Eye (tissue), 1 donor: Measurements from ENCODE around the gene HEMK1.
A peak's percentile ranks its signal among the peaks of the same experiment; 100 is the strongest.

Experiments used
- DNase-seq: peaks from one replicate; pipeline ENCODE4 v3.0.0-alpha.2; 2015

The HEMK1 gene

GRCh38 chr3:50603261-50604109 is 34.2 kb downstream of the HEMK1 start:
- DNase-seq: no peak

- DNase-seq: no peak
Observed at GRCh38 chr3:50604110-50604621, 34.8 kb downstream of the HEMK1 start.

GRCh38 chr3:50604628-50605588 is 35.6 kb downstream of the HEMK1 start:
- DNase-seq: no peak

DNA sequence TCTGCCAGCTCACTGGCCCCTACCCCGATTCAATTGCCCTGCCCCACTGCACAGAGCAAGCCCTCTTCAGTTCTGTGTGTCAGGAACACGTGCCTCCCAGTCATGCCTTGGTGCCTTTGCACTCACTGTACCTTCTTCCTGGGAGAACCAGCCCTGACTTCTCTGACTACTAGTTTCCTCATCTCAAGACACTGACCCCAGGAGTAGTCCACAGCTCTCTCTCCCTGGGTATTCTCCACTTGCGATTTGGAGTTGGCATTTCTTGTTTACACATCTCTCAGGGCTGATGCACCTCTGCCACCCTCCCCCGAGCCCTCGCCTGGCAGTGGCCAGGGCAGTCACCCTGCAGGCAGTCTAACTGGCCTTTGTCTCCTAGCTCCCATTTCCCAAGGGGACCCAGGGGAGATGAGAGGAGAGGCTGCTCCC is 36.6 kb downstream of the HEMK1 start:
- DNase-seq: no peak

- no peak for DNase-seq
Observed at GRCh38 chr3:50606596-50606995, 37.3 kb downstream of the HEMK1 start.

- no peak for DNase-seq
Observed at GRCh38 chr3:50607271-50608091, 38.2 kb downstream of the HEMK1 start.

DNA sequence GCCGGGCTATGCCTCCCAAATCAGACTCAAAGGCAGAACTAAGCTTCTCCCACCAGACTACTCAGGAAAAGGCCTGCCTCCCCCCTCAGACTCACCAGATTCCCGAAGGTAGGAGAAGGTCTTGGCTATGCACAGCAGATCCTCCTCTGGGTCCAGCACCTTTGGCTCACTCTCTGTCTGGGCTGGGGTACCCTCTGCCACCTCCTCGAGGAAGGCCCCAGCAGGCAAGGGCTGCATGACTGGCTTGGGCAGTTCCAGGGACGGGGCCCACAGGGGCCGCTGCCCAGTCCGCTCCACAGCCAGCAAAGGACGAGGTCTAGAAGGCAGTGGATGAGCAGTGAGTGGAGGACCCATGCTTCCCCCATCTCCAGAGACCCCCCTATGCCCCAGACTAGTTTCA is 39.0 kb downstream of the HEMK1 start:
- no peak for DNase-seq

DNA sequence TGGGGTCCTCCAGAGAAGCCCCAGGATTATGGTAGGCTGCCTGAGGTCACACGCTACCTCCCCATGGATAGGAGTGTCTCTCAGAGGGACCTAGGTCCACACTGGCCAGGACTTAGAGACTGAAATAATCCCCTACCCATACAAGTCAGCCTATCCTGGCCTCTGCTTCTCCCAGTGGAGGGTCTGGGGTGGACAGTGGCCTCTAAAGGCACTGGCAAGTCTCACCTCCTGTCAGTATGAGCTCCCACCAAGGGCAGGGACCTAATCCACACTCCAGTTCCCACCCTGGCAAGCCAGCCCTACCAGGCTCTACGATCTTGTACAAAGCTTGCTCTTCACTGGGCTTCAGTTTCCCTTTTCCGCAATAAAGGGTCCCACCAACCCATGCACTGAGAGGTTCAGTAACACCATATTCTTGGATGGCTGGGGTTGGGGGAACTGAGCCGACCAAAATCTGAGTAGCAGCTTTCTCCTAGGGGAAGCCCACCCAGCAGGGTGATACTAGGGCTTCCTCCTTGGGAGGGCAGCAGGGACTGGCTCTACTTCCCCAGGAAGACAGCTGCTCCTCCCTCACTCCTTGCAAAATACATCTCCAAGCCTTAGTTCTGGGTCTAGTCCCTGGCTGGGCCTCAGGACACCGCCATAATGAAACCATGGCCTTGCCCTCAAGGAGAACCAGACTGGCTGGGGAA is 39.9 kb downstream of the HEMK1 start:
- no peak for DNase-seq

DNA sequence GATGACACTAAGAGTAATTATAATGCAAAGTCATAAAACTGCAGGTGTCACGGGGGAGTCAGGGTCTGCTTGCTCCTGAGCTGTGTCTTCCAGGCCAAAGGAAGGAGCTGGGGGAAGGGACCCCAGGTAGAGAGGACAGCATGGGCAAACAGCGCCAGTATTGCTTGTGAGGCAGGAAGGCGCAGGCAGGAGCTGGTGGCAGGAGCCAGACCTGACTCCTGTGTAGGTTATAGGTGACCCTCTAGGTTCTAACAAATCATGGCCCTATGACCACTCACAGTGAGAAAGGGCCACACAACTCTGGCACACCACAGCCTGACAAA is 40.4 kb downstream of the HEMK1 start:
- no peak for DNase-seq

DNA sequence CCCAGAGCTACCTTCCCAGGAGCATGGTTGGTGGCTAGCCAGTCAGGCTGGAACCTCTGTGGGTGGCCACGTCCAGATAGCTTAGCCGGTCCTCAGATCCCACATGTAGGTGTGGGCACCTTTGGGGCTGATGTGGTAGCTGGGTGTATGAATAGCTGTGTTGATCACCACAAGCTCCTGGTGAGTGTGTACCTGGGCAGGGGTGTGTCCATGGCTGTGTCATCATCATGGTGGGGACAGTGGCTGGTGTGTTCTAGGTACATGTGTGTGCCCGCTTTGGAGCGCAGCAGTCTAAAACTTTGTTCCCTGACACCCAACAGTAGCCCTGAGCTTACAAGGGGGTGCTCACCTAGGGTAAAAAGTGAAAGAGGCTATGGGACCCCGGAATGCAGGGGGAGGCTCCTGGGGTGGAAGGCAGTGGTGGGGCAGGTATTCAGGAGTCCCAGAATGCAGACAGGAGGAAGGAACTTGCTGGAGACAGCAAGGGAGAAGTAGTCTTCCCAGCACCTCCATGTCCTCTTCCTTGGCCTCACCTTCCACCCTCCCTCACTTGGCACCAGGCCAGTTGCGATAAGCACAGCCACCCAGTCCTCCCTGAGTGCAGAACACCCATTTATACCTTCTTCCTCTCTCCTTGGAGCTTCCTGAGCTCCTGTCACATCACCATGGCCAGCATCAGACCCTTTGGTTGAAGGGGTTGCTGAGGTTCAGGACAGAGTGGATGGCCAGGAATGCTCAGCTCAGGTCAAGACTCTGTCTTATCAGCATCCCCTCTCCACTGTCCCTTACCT is 41.1 kb downstream of the HEMK1 start:
- DNase-seq: peak; percentile 28

DNA sequence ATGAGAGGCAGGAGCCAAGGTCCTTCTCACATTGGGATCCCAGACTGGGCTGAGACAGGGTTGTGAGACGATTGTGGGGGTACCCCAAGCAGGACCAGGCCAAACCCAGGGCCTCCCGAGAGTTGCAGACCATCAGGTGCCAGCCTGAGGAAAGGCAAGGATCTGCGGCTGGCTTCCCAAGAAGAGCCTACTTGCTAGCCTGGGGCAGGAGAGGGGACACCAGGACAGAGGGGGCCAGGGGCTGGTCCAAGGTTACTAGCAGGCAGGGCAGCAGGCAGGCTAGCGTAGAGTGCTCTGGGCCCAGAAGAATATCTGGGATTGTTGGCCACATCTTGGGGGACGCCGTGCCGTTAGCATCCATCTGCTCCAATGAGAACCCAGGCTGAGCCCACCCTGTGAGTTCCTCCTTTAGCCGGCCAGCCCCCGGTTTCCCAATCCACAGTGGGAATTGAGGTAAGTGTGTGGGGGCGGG is 41.7 kb downstream of the HEMK1 start:
- no peak for DNase-seq

- peak; percentile 98 for DNase-seq
Observed at GRCh38 chr3:50611464-50612233, 42.3 kb downstream of the HEMK1 start, which contains the start of gene CISH. TSS of gene CISH (minus strand) at chr3:50611774. CDS start at chr3:50611650, 124 bp downstream.

- DNase-seq: no peak
Observed at GRCh38 chr3:50612234-50612882, 43.0 kb downstream of the HEMK1 start.

DNA sequence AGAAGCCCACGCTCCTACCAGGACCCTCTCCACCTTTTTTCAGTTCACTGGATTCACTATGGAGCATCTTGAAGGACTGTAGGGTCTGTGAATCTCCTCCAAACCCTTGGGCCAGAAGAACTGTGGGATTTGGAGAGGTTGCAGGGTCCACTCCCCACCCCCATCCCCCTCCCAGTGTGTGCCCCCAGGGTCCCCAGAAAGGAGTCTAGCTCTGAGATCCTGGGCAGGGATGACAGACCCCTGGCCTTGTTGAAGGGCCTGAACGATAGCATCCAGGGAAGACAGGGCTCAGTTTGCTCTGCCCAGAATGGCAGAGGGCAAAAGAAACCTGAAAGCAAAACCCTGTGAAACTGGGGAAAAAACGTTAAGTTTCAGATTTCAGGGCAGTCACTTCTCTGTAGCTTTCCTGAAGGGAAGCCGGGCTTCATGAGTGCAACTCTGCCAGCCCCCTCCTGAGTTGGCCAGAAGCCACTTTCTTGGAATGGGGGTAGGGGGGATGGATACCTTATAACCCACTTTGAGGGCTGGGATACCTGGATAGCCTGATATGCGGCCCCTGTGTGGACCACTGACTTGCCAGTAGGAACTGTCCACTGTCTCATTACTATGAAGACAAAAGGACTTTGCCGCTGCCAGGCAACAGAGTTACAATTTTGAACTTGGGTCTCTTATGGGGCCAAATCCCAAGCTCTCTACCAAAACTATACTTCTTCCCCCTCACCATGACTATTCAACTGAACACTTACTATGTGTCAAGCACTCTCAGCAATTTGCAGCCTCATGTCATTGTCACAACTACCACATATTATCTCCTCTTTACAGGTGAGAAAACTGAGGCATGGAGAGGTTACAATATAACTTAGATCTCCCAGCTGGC is 43.9 kb downstream of the HEMK1 start:
- DNase-seq: no peak

DNA sequence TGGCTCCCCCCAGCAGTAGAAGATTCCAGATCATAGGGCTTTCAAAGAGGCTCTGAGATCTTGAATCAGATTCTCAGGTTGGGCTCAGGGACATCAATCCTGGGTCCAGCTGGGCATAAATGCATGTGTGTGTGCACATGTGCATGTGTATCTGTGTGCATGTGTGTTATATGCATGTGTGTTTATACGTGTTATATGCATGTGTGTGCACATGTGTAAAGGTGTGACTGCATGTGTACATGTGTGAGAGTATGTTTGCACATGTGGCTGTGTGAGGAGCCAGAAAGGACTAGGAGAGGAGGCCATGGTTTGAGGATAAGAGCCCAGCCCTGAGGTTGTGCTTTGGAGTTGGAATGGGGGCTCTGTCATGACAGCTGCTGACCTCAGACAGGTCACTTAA is 45.9 kb downstream of the HEMK1 start:
- no peak for DNase-seq

DNA sequence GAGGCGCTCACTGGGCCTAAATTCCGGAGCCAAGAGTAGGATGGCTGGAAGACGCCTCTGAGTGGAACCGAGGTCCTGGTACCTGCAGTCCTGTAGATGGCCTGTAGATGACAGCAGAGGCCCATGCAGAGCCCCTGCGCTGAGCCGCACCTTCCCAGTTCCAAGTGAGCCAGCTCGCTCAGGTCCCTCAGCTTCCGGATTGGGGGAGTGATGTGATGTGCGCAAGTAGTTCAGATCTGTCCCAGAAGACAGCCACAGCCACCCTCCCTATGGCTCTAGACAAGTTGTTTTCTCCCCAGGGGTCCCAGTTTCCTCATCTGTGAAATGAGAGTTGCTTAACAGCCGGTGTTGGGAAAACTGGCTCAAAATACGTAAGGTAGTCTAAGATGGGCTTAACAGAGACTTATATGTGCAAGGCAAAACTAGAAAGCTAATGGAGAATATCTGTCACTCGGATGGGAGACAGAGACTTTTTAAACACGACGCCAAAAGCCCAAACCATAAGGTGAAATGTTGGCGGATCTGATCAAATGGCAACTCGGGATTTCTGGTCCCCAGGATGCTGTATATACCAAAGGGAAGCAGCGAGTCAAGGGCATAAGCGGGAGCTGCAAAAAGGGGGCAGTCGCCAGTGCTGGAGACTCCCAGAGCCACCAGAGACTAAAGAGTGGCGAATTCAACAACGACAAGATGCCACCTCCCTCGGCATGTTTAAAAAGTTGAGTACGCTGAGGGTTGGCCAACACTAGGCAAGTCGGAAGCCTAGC is 46.9 kb downstream of the HEMK1 start:
- peak; percentile 95 for DNase-seq

GRCh38 chr3:50616770-50617095 is 47.4 kb downstream of the HEMK1 start:
- DNase-seq: peak; percentile 97
